Tibial nerve (tissue), 4 donors: ENCODE measurements around the gene PLCH2. TPM values are rescaled to one million over a fixed set of nuclear protein-coding genes. Genes with fewer than 3 reads are reported as not detected.

Experiments
- DNase-seq, 2 donors: peaks; one replicate each; pipeline ENCODE4 v3.0.0-alpha.2; 2019; ENCODE audit warnings: low spot score in 2 of 2
- H3K27ac ChIP-seq, 4 donors: fragments of 200-600 bp; sonication (generic) in 3 of 4; one replicate each; pipeline ENCODE4 v1.5.1; 2017 to 2019; ENCODE audit warnings: mild to moderate bottlenecking in 1 of 4
- H3K27me3 ChIP-seq, 2 donors: fragments of 200-600 bp; sonication (generic) in 1 of 2; one replicate each; pipeline versions ENCODE4 v1.5.1 to v1.6.0; 2017 to 2019
- H3K36me3 ChIP-seq, 3 donors: fragments of 200-600 bp; sonication (generic); one replicate each; pipeline ENCODE4 v1.5.1; 2018 to 2019
- H3K4me1 ChIP-seq, 4 donors: fragments of 200-600 bp; sonication (generic) in 3 of 4; one replicate each; pipeline ENCODE4 v1.5.1; 2017 to 2019
- H3K4me3 ChIP-seq, 4 donors: fragments of 200-600 bp; sonication (generic) in 3 of 4; one replicate each; pipeline ENCODE4 v1.5.1; 2017 to 2019; ENCODE audit warnings: mild to moderate bottlenecking in 1 of 4, moderate library complexity in 1 of 4
- H3K9me3 ChIP-seq, 4 donors: fragments of 200-600 bp; sonication (generic) in 3 of 4; one replicate each; pipeline ENCODE4 v1.5.1; 2017 to 2019
- CTCF ChIP-seq, 5 experiments: fragments of 200-600 bp in 3 of 5; fragments of 450-650 bp in 2 of 5; sonication (generic) in 3 of 5; IDR thresholded peaks; one replicate each; pipeline ENCODE4 v1.5.1; 2016 to 2019; ENCODE audit warnings: antibody characterized with exemption in 5 of 5, mild to moderate bottlenecking in 3 of 5, moderate library complexity in 2 of 5
- EP300 ChIP-seq, 2 donors: sonication (generic); formaldehyde crosslinking; IDR thresholded peaks; one replicate each; pipeline ENCODE4 v1.6.1; 2017; ENCODE audit warnings: antibody characterized with exemption in 2 of 2, mild to moderate bottlenecking in 1 of 2
- POLR2A ChIP-seq, 2 donors: fragments of 450-650 bp; IDR thresholded peaks; one replicate each; pipeline ENCODE4 v1.6.1; 2017; ENCODE audit warnings: antibody characterized with exemption in 2 of 2, mild to moderate bottlenecking in 2 of 2, moderate library complexity in 2 of 2
- WGBS, 2 donors: methylation state at CpG; one replicate each; pipeline ENCODE4 v1.1.5; 2018; 5-methylcytosine and 5-hydroxymethylcytosine counted together
- total RNA-seq, 4 donors: library from RNA; depleted of rRNA; stranded (reverse); fragments of >200 nt; gene quantifications; one replicate each; pipeline ENCODE4 v1.1.0, GENCODE V29; 2016

Gene PLCH2
- total RNA-seq, 4 donors from 2014 or later, result 0.21 to 0.59 (median 0.26) TPM

GRCh38 chr1:2449636-2450454, 26.2 kb upstream of the PLCH2 start:
- TF ChIP-seq POLR2A (IDR thresholded peaks at IDR 0.05) (no peak), EP300 (IDR thresholded peaks at IDR 0.05) (no peak), CTCF (IDR thresholded peaks at IDR 0.05) (no peak)
- Histone ChIP-seq H3K27me3 (peaks cover 0 to 87% of the 10 kb centered on the region in 2 donors), H3K36me3 (no peaks in the 10 kb centered on the region), H3K9me3 (no peaks in the 10 kb centered on the region), H3K27ac (no peak overlapping the region), H3K4me1 (no peaks in the 10 kb centered on the region), H3K4me3 (no peak overlapping the region)
- WGBS, 2 donors, result 54 to 56% methylated on average over 17 to 19 of the region's 23 CpGs
- DNase-seq, result no peak

- TF ChIP-seq EP300 (IDR thresholded peaks at IDR 0.05) (no peak), POLR2A (IDR thresholded peaks at IDR 0.05) (no peak), CTCF (IDR thresholded peaks at IDR 0.05) (no peak)
- DNase-seq, result no peak
- no peak overlapping the region for H3K27ac ChIP-seq
- H3K4me1 ChIP-seq, result no peaks in the 10 kb centered on the region
- H3K27me3 ChIP-seq, result peaks cover 0 to 85% of the 10 kb centered on the region in 2 donors
- no peaks in the 10 kb centered on the region for H3K36me3 ChIP-seq
- 25 to 40% methylated on average over 3 to 10 of the region's 18 CpGs for WGBS, 2 donors
- no peaks in the 10 kb centered on the region for H3K9me3 ChIP-seq
- H3K4me3 ChIP-seq, result no peak overlapping the region
Observed at GRCh38 chr1:2451741-2452140, 24.3 kb upstream of the PLCH2 start.

GRCh38 chr1:2452201-2452931, 23.7 kb upstream of the PLCH2 start:
- DNase-seq, result no peak
- no peak overlapping the region for H3K27ac ChIP-seq
- no peaks in the 10 kb centered on the region for H3K9me3 ChIP-seq
- 45 to 54% methylated on average over 15 to 19 of the region's 21 CpGs for WGBS, 2 donors
- peaks cover 0 to 85% of the 10 kb centered on the region in 2 donors for H3K27me3 ChIP-seq
- H3K36me3 ChIP-seq, result no peaks in the 10 kb centered on the region
- TF ChIP-seq CTCF (IDR thresholded peaks at IDR 0.05), result no peak
- no peak for TF ChIP-seq EP300 (IDR thresholded peaks at IDR 0.05)
- no peak for TF ChIP-seq POLR2A (IDR thresholded peaks at IDR 0.05)
- no peak overlapping the region for H3K4me3 ChIP-seq
- no peaks in the 10 kb centered on the region for H3K4me1 ChIP-seq

DNA sequence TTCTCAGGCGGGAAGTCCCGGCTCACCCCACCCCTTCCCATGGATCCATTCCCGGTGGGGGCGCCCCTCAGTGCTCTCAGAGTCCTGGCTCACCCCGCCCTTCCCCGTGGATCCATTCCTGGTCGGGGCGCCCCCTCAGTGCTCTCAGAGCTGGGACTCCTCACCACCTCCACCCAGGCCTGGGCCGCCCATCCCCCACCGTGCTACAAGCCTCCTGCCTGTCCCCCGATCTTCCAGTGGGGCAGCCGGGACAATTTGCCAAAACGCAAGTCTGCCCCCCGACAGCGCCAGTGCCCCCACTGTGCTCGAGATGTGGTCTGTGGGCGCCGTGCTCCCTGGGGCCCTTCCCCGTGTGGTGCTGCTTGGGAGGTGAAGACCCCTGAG, 23.2 kb upstream of the PLCH2 start:
- 68 to 81% methylated on average over 11 to 19 of the region's 19 CpGs for WGBS, 2 donors
- Histone ChIP-seq H3K27ac (no peak overlapping the region), H3K27me3 (peaks cover 0 to 82% of the 10 kb centered on the region in 2 donors), H3K36me3 (no peaks in the 10 kb centered on the region), H3K9me3 (no peaks in the 10 kb centered on the region), H3K4me3 (no peak overlapping the region), H3K4me1 (no peaks in the 10 kb centered on the region)
- DNase-seq, result no peak
- TF ChIP-seq POLR2A (IDR thresholded peaks at IDR 0.05), result no peak
- no peak for TF ChIP-seq EP300 (IDR thresholded peaks at IDR 0.05)
- no peak for TF ChIP-seq CTCF (IDR thresholded peaks at IDR 0.05)

DNA sequence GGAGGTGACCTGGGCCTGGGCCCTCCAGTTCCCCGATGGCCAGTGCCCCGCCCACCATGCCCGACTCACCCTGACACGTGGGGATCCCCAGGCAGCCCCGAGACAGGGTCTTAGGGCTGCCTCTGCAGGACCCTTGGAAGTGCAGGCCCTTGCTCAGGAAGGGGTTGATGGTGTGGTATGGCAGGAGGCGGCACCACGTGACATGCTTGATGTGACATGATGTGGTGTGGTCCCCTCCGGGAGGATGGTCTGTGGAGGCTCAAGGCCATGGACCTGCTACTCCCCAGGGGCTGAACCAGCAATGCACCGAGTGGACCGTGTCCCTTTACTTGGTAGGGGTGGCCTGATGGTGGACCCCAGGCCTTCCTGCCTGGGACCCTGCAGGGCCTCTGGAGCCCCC, 21.9 kb upstream of the PLCH2 start:
- Histone ChIP-seq H3K36me3 (no peaks in the 10 kb centered on the region), H3K4me1 (no peaks in the 10 kb centered on the region), H3K9me3 (no peaks in the 10 kb centered on the region), H3K27ac (no peak overlapping the region), H3K4me3 (no peak overlapping the region), H3K27me3 (peaks cover 0 to 75% of the 10 kb centered on the region in 2 donors)
- TF ChIP-seq POLR2A (IDR thresholded peaks at IDR 0.05), result no peak
- no peak for TF ChIP-seq EP300 (IDR thresholded peaks at IDR 0.05)
- TF ChIP-seq CTCF (IDR thresholded peaks at IDR 0.05), result no peak
- no peak for DNase-seq
- WGBS, 2 donors, result 78% methylated on average over 9 of the region's 10 CpGs; no CpG with 5 or more reads in 1 of the 2 donors
